Coronary artery (tissue), 2 donors: ENCODE results near the gene STK24.

ENCODE experiments used
- DNase-seq: peaks from one replicate; pipeline ENCODE4 v3.0.0-alpha.2; 2017; ENCODE audit warnings: low spot score
- H3K27ac ChIP-seq, 2 donors: fragments of 200-600 bp; sonication (generic); one replicate each; pipeline ENCODE4 v1.5.1; 2016 to 2019
- H3K4me3 ChIP-seq: fragments of 200-600 bp; sonication (generic); 2 replicates; pipeline ENCODE4 v1.5.1; 2016; ENCODE audit warnings: mild to moderate bottlenecking, moderate library complexity
- CTCF ChIP-seq: fragments of 200-600 bp; sonication (generic); IDR thresholded peaks from one replicate; pipeline ENCODE4 v1.5.1; 2019; ENCODE audit warnings: antibody characterized with exemption

The STK24 gene

GRCh38 chr13:98537306-98537705 is 39.6 kb downstream of the STK24 start:
- H3K4me3 ChIP-seq: no peak overlapping the region
- DNase-seq: no peak
- no peak overlapping the region for H3K27ac ChIP-seq
- TF ChIP-seq CTCF: no peak

- DNase-seq: no peak
- no peak for TF ChIP-seq CTCF
- H3K27ac ChIP-seq: no peak overlapping the region
- H3K4me3 ChIP-seq: no peak overlapping the region
These were observed 40.2 kb downstream of the STK24 start for GRCh38 chr13:98536729-98537128.

- DNase-seq: no peak
- TF ChIP-seq CTCF: no peak
- Histone ChIP-seq H3K27ac (no peak overlapping the region), H3K4me3 (no peak overlapping the region)
These were observed 41.2 kb downstream of the STK24 start for GRCh38 chr13:98535501-98536354.

GRCh38 chr13:98534821-98535220 is 42.1 kb downstream of the STK24 start:
- no peak overlapping the region for H3K4me3 ChIP-seq
- no peak for DNase-seq
- TF ChIP-seq CTCF: no peak
- no peak overlapping the region for H3K27ac ChIP-seq

- DNase-seq: no peak
- no peak overlapping the region for H3K27ac ChIP-seq
- TF ChIP-seq CTCF: no peak
- H3K4me3 ChIP-seq: no peak overlapping the region
These were observed 43.0 kb downstream of the STK24 start for GRCh38 chr13:98533912-98534311.

- Histone ChIP-seq H3K4me3 (no peak overlapping the region), H3K27ac (no peak overlapping the region)
- DNase-seq: no peak
- TF ChIP-seq CTCF: no peak
These were observed 44.7 kb downstream of the STK24 start for GRCh38 chr13:98532254-98532653.

GRCh38 chr13:98530217-98530616 is 46.7 kb downstream of the STK24 start:
- no peak for DNase-seq
- Histone ChIP-seq H3K27ac (no peak overlapping the region), H3K4me3 (no peak overlapping the region)
- no peak for TF ChIP-seq CTCF
